ENCODE data around the gene CCDC177. TPM values are rescaled to one million over a fixed set of nuclear protein-coding genes. Genes with fewer than 3 reads are reported as not detected.

CCDC177 gene
- total RNA-seq, 1 donor from 2014 or later = not detected

DNA sequence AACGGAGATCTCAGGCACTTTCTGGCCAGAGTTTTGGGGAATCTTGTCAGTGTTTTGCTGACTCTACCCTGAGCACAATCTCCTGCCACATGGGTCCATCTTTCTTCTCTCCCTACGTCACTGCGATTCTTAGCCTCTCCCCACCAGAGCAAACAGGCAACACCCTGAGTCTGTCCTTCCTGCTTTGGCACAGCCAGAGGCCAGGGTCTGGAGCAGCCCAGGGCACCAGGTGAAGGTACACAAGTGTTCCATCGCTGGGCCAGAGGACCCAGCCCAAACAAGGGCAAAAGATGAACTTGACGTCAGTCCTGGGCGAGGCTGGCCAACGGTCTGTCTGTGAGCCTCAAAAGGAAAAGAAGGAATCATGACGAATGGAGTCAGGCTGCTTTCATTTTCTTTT lies 12.7 kb upstream of the CCDC177 start:
- no peak for DNase-seq
- intact Hi-C loops (cut with micrococcal nuclease) = loop anchor here (5.0 kb wide), 1 partner anchor 440 kb away; no protein-coding TSS in a partner anchor
- Mint-ChIP-seq H3K36me3 (ENCODE audit: low read depth) (no peaks in the 10 kb centered on the region), H3K27me3 (peaks cover 9% of the 10 kb centered on the region), H3K9me3 (no peaks in the 10 kb centered on the region), H3K4me3 (no peak overlapping the region), H3K27ac (no peak overlapping the region), H3K4me1 (peaks cover 8% of the 10 kb centered on the region)

GRCh38 chr14:69586404-69586803 lies 11.7 kb upstream of the CCDC177 start:
- H3K27me3 Mint-ChIP-seq = peaks cover 7% of the 10 kb centered on the region
- DNase-seq = no peak
- no peaks in the 10 kb centered on the region for H3K36me3 Mint-ChIP-seq (ENCODE audit: low read depth)
- no peak overlapping the region for H3K4me3 Mint-ChIP-seq
- intact Hi-C loops (cut with micrococcal nuclease) = loop anchor here (5.0 kb wide), 1 partner anchor 441 kb away; no protein-coding TSS in a partner anchor
- H3K4me1 Mint-ChIP-seq = peaks cover 8% of the 10 kb centered on the region
- H3K27ac Mint-ChIP-seq = no peak overlapping the region
- no peaks in the 10 kb centered on the region for H3K9me3 Mint-ChIP-seq

DNA sequence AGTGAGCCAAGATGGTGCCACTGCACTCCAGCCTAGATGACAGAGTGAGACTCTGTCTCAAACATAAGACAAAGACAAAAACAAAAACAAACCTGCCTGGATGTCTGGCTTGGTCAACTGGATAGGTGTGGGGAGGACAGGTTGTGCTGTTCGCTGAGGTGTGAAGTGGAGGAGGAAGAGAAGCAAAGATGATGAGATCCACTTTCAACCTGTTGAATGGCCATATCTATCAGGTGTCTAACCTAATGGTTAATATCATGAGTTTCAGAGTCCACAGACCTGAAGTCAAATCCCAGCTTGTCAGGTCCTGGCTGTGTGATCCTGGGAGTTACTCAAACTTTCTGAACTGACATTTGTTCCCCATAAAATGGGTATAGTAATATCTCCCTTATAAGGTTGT lies 9.7 kb upstream of the CCDC177 start:
- Mint-ChIP-seq H3K27me3 (peaks cover 13% of the 10 kb centered on the region), H3K27ac (peak overlapping the region; percentile 3)
- intact Hi-C loops (cut with micrococcal nuclease) = no loop called here

DNA sequence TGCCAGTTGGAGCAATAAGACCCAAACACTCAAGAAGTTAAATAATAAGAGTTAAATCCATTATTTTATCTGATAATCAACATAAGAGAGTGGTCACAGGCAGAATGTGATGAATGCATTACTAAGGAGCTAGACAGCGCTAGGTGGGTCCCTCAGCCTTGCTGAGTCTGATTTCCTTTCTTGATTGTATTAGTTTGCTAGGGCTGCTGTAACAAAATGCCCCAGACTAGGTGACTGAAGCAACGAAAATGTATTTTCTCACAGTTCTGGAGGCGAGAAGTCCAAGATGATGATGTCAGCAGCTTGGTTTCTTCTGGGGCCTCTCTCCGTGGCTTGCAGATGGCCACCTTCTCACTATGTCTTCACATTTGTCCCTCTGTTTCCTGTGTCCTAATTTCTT lies 8.2 kb upstream of the CCDC177 start:
- peaks cover 5% of the 10 kb centered on the region for H3K4me1 Mint-ChIP-seq
- intact Hi-C loops (cut with micrococcal nuclease) = no loop called here
- no peak overlapping the region for H3K4me3 Mint-ChIP-seq
- peaks cover 15% of the 10 kb centered on the region for H3K27me3 Mint-ChIP-seq
- no peaks in the 10 kb centered on the region for H3K9me3 Mint-ChIP-seq
- DNase-seq = no peak
- no peaks in the 10 kb centered on the region for H3K36me3 Mint-ChIP-seq (ENCODE audit: low read depth)
- H3K27ac Mint-ChIP-seq = no peak overlapping the region

More for the DNA sequence above, 9.7 kb upstream of the CCDC177 start:
- Mint-ChIP-seq H3K9me3 (no peaks in the 10 kb centered on the region), H3K36me3 (ENCODE audit: low read depth) (no peaks in the 10 kb centered on the region), H3K4me1 (peaks cover 8% of the 10 kb centered on the region), H3K4me3 (no peak overlapping the region)
- no peak for DNase-seq

- no peaks in the 10 kb centered on the region for H3K36me3 Mint-ChIP-seq (ENCODE audit: low read depth)
- intact Hi-C loops (cut with micrococcal nuclease) = no loop called here
- H3K27me3 Mint-ChIP-seq = peaks cover 18% of the 10 kb centered on the region
- no peak overlapping the region for H3K27ac Mint-ChIP-seq
- peaks cover 2% of the 10 kb centered on the region for H3K4me1 Mint-ChIP-seq
- DNase-seq = no peak
- no peak overlapping the region for H3K4me3 Mint-ChIP-seq
- no peaks in the 10 kb centered on the region for H3K9me3 Mint-ChIP-seq
Measured at GRCh38 chr14:69582212-69582611, 7.5 kb upstream of the CCDC177 start.

- no peak overlapping the region for H3K4me3 Mint-ChIP-seq
- H3K4me1 Mint-ChIP-seq = no peaks in the 10 kb centered on the region
- H3K27me3 Mint-ChIP-seq = peaks cover 26% of the 10 kb centered on the region
- no peaks in the 10 kb centered on the region for H3K9me3 Mint-ChIP-seq
- intact Hi-C loops (cut with micrococcal nuclease) = no loop called here
- H3K27ac Mint-ChIP-seq = no peak overlapping the region
- no peaks in the 10 kb centered on the region for H3K36me3 Mint-ChIP-seq (ENCODE audit: low read depth)
- no peak for DNase-seq
Measured at GRCh38 chr14:69581316-69581935, 6.8 kb upstream of the CCDC177 start.

DNA sequence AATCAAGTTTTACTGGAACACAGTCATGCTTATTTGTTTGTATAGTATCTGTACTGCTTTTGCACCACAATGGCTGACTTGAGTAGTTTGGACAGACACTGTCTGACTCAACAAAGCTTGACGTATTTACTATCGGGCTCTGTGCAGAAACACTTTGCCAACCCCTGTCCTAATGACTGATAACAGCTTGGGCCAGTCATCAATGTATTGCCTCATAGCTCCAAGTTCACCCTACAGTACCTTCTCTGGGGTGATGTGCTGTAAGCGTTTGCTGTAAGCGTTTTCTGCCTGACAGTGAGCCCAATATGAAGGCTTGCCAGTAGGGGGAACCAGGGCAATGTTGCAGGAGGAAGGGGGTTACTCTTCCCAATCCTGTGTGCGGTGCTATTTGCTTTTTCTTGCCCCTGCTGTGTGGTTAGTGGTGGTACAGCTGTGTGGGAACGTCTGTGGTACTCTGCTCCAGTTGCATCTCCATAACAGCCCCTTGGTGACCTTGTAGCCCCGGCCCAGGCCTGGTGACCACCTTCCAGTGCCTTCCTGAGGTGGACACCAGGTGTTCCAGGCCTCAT lies 5.4 kb upstream of the CCDC177 start:
- DNase-seq = no peak
- H3K9me3 Mint-ChIP-seq = no peaks in the 10 kb centered on the region
- H3K4me3 Mint-ChIP-seq = no peak overlapping the region
- H3K4me1 Mint-ChIP-seq = no peaks in the 10 kb centered on the region
- intact Hi-C loops (cut with micrococcal nuclease) = no loop called here
- peaks cover 37% of the 10 kb centered on the region for H3K27me3 Mint-ChIP-seq
- H3K27ac Mint-ChIP-seq = no peak overlapping the region
- no peaks in the 10 kb centered on the region for H3K36me3 Mint-ChIP-seq (ENCODE audit: low read depth)

DNA sequence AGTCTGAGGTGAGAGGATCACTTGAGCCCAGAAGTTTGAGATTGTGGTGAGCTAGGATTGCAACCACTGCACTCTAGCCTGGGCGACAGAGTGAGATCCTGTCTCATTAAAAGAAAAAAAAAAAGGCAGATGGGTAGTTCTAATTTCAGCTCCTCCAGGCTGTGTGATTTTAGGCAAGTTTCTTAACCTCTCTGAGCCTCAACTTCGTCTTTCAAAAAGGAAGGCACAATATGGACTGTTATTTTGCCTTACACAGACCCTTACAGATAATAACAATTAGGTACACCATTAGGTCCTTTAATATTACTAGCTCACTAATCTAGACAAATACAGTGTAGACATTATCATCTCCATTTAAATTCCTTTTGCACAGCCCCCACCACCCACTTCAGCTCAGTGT lies 4.8 kb upstream of the CCDC177 start:
- Mint-ChIP-seq H3K27ac (no peak overlapping the region), H3K4me3 (no peak overlapping the region), H3K27me3 (peaks cover 41% of the 10 kb centered on the region), H3K9me3 (no peaks in the 10 kb centered on the region), H3K36me3 (ENCODE audit: low read depth) (no peaks in the 10 kb centered on the region), H3K4me1 (peaks cover 2% of the 10 kb centered on the region)
- intact Hi-C loops (cut with micrococcal nuclease) = no loop called here
- DNase-seq = no peak

DNA sequence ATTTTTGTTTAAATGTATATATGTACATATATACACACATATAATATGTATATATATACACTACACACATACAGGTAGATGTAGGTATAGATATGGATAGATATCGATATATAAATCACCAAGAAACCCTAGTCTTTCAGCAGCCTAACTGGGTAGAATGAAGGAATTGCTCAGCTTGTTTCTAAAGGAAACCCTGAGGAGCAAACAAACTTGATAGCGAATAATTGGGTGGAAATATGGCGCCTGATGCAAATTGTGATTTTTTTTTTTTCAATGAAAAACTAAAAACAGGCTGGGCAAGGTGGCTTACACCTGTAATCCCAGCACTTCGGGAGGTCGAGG lies 254 bp upstream of the CCDC177 start:
- peaks cover 6% of the 10 kb centered on the region for H3K4me1 Mint-ChIP-seq
- H3K27me3 Mint-ChIP-seq = peaks cover 67% of the 10 kb centered on the region
- H3K9me3 Mint-ChIP-seq = no peaks in the 10 kb centered on the region
- H3K36me3 Mint-ChIP-seq (ENCODE audit: low read depth) = no peaks in the 10 kb centered on the region
- intact Hi-C loops (cut with micrococcal nuclease) = loop anchor here (1.0 to 5.0 kb wide), 3 partner anchors 93 to 333 kb away; partner anchors contain the start of genes GALNT16 and PLEKHD1
- DNase-seq = no peak
- peak overlapping the region; percentile 69 for H3K4me3 Mint-ChIP-seq
- no peak overlapping the region for H3K27ac Mint-ChIP-seq

GRCh38 chr14:69573831-69574262 lies 824 bp downstream of the CCDC177 start:
- H3K36me3 Mint-ChIP-seq (ENCODE audit: low read depth) = no peaks in the 10 kb centered on the region
- H3K4me3 Mint-ChIP-seq = peak overlapping the region; percentile 58
- H3K27me3 Mint-ChIP-seq = peaks cover 72% of the 10 kb centered on the region
- no peaks in the 10 kb centered on the region for H3K9me3 Mint-ChIP-seq
- H3K27ac Mint-ChIP-seq = no peak overlapping the region
- peaks cover 6% of the 10 kb centered on the region for H3K4me1 Mint-ChIP-seq
- DNase-seq = peak; percentile 66
- intact Hi-C loops (cut with micrococcal nuclease) = loop anchor here (1.0 to 5.0 kb wide), 3 partner anchors 92 to 332 kb away; partner anchors contain the start of genes GALNT16 and PLEKHD1

DNA sequence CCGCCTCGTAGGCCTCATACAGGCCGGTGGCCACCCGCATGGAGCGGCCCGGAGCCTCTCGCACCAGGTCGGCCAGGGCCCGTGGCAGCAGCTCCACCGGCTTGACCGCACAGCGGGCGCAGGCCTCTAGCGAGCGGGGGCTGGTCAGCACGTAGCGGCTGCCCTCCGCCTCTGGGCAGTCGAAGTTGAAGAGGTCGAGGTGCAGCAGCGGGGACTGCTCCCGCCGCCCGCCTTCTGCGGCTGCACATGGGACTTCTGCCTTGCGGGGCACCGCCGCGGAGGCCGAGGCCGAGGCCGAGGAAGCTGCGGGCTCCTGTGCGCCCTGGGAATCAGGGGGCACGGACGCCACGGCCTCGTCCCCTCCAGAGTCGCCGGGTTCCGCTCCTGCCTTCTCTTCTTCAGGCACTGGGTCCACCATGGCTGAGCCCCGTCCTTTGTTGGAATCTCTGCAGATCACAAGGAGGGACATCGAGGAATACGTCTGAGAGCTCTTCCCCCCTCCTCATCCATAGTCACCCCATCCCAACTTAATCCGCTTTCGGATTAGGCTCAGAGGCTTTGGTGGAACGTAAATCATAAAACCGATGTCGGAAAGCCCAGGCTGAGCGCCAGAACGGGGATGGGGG lies 1.4 kb downstream of the CCDC177 start:
- Mint-ChIP-seq H3K4me3 (peak overlapping the region; percentile 58), H3K27me3 (peaks cover 75% of the 10 kb centered on the region), H3K9me3 (no peaks in the 10 kb centered on the region)

DNA sequence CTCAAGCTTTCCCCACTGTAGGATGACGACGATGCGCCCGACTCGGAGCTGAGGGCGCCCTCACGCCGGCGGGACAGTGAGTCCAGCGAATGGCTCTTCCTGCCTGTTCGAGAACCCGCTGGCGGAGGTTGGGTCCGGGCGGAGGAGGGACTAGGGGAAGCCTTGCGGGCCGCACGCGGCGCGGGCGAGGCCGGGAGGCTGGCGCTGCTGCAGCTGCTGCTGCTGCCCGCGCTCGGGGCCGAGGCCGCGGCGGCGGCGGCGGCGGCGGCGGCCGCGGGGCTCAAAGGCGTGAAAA lies 1.9 kb downstream of the CCDC177 start:
- peaks cover 6% of the 10 kb centered on the region for H3K4me1 Mint-ChIP-seq
- intact Hi-C loops (cut with micrococcal nuclease) = loop anchor here (5.0 kb wide), 2 partner anchors 90 to 310 kb away; partner anchors contain the start of genes GALNT16 and PLEKHD1
- H3K4me3 Mint-ChIP-seq = no peak overlapping the region
- peak; percentile 56 for DNase-seq
- H3K27ac Mint-ChIP-seq = no peak overlapping the region
- no peaks in the 10 kb centered on the region for H3K36me3 Mint-ChIP-seq (ENCODE audit: low read depth)
- H3K27me3 Mint-ChIP-seq = peaks cover 77% of the 10 kb centered on the region
- no peaks in the 10 kb centered on the region for H3K9me3 Mint-ChIP-seq

More for the DNA sequence above, 1.4 kb downstream of the CCDC177 start:
- Mint-ChIP-seq H3K27ac (no peak overlapping the region), H3K36me3 (ENCODE audit: low read depth) (no peaks in the 10 kb centered on the region), H3K4me1 (peaks cover 6% of the 10 kb centered on the region)
- intact Hi-C loops (cut with micrococcal nuclease) = loop anchor here (5.0 kb wide), 2 partner anchors 91 to 311 kb away; partner anchors contain the start of genes GALNT16 and PLEKHD1
- DNase-seq = peak; percentile 56

- H3K27ac Mint-ChIP-seq = no peak overlapping the region
- intact Hi-C loops (cut with micrococcal nuclease) = loop anchor here (5.0 kb wide), 2 partner anchors 90 to 310 kb away; partner anchors contain the start of genes GALNT16 and PLEKHD1
- H3K4me1 Mint-ChIP-seq = peaks cover 6% of the 10 kb centered on the region
- peaks cover 80% of the 10 kb centered on the region for H3K27me3 Mint-ChIP-seq
- H3K4me3 Mint-ChIP-seq = peak overlapping the region; percentile 55
- no peaks in the 10 kb centered on the region for H3K36me3 Mint-ChIP-seq (ENCODE audit: low read depth)
- no peaks in the 10 kb centered on the region for H3K9me3 Mint-ChIP-seq
- peak; percentile 69 for DNase-seq
Measured at GRCh38 chr14:69572030-69572840, 2.4 kb downstream of the CCDC177 start.

Measured in activated CD4-positive, alpha-beta T cell treated with anti-CD3 and anti-CD28 coated beads, Interleukin-2, amount 10 ng/mL, durations not matched to agents 24 days and 14 days (primary cell).